Lower leg skin (tissue), 3 donors: ENCODE results near the gene PPM1A.

Experiments used
- CTCF ChIP-seq, 3 donors: fragments of 450-650 bp; IDR thresholded peaks; one replicate each; pipeline ENCODE4 v1.5.1; 2016; ENCODE audit warnings: antibody characterized with exemption in 3 of 3, mild to moderate bottlenecking in 3 of 3, moderate library complexity in 2 of 3
- POLR2A ChIP-seq, 2 donors: fragments of 450-650 bp; IDR thresholded peaks; one replicate each; pipeline ENCODE4 v1.6.1; 2016 to 2017; ENCODE audit warnings: antibody characterized with exemption in 2 of 2, mild to moderate bottlenecking in 1 of 2, moderate library complexity in 1 of 2

- TF ChIP-seq CTCF (IDR thresholded peaks at IDR 0.05) = no peak
- TF ChIP-seq POLR2A (IDR thresholded peaks at IDR 0.05) = no peak
These were observed 8.7 kb upstream of the PPM1A start for GRCh38 chr14:60240139-60240856.
